ENCODE measurements around the gene PLXNA2.

GRCh38 chr1:208242146-208242545 is 2.0 kb downstream of the PLXNA2 start:
- TF ChIP-seq CTCF (IDR thresholded peaks at IDR 0.05; ENCODE audit: borderline replicate concordance, extremely low read depth, low read length, poor library complexity, severe bottlenecking) (no peak), EZH2 (IDR thresholded peaks at IDR 0.05; ENCODE audit: borderline replicate concordance, low read depth, low read length, severe bottlenecking) (no peak)
